HepG2 (cell line): Measurements from ENCODE around the gene NT5C. TPM values are rescaled to one million over a fixed set of nuclear protein-coding genes. Genes with fewer than 3 reads are reported as not detected.

Experiments used
- ATAC-seq: fragments of 200-7000 bp; cut with Tn5 transposase; 3 replicates; pipeline ENCODE4 v1.9.1; 2020; ENCODE audit warnings: mild to moderate bottlenecking, moderate library complexity
- BruUV-seq: library from RNA; stranded (reverse); fragments of 400-500 nt; replicated peaks from 2 replicates; lab custom pipeline; 2021; lab: Mats Ljungman, UMichigan
- CTCF ChIA-PET: fragments of 300-600 bp; formaldehyde crosslinking; extraction: SDS; loops from one replicate; lab custom pipeline; 2021; ENCODE audit warnings: low total read pairs, inconsistent platforms, low intra/inter-chr PET ratio; lab: Yijun Ruan, JAX
- POLR2A ChIA-PET: fragments of 350-600 bp; sonication (Branson Sonifier 250); formaldehyde crosslinking; loops from one replicate; lab custom pipeline; 2020; ENCODE audit warnings: antibody characterized with exemption, inconsistent platforms; lab: Yijun Ruan, JAX
- DNase-seq: peaks from one replicate; pipeline ENCODE4 v3.0.0-alpha.2; 2015; ENCODE audit warnings: low spot score
- FAIRE-seq: peaks from 3 replicates; lab custom pipeline; 2011; peaks lifted over from hg19 to GRCh38; lab: Jason Lieb, UNC
- H2AFZ ChIP-seq: one replicate; pipeline ENCODE4 v1.6.1; 2011; ENCODE audit warnings: low read length, inconsistent platforms
- H3K27ac ChIP-seq: fragments of 300-600 bp; 3 replicates; pipeline ENCODE4 v1.8.0; 2011; ENCODE audit warnings: mixed run types, mild to moderate bottlenecking, mixed read lengths, low read length, inconsistent platforms; ENCODE audit not compliant: insufficient read depth; ENCODE audit errors: extremely low read length
- H3K27me3 ChIP-seq, 2 experiments: fragments of 200-600 bp in 1 of 2; 2 replicates in 1 of 2; 3 replicates in 1 of 2; pipeline versions ENCODE4 v1.6.0 to v1.8.0; 2011; ENCODE audit warnings: low read length in 2 of 2, mild to moderate bottlenecking in 2 of 2, moderate library complexity in 2 of 2, inconsistent platforms in 1 of 2; ENCODE audit not compliant: insufficient read depth in 2 of 2, control insufficient read depth in 1 of 2
- H3K36me3 ChIP-seq, 2 experiments: fragments of 200-600 bp in 1 of 2; replicated peaks in 1 of 2; 2 replicates in 1 of 2; 3 replicates in 1 of 2; pipeline versions ENCODE4 v1.5.1 to v1.8.0; 2011; ENCODE audit warnings: low read length in 2 of 2, inconsistent platforms in 1 of 2; ENCODE audit not compliant: insufficient read depth in 2 of 2, control insufficient read depth in 1 of 2
- H3K4me1 ChIP-seq: 2 replicates; pipeline ENCODE4 v1.5.1; 2012; ENCODE audit warnings: low read length, inconsistent platforms; ENCODE audit not compliant: insufficient read depth
- H3K4me2 ChIP-seq: 2 replicates; pipeline ENCODE4 v1.6.0; 2011; ENCODE audit warnings: low read depth, low read length, inconsistent platforms
- H3K4me3 ChIP-seq, 3 experiments: fragments of 200-600 bp in 1 of 3; sonication (generic), shearing (Covaris generic) in 1 of 3; replicated peaks in 1 of 3; 2 replicates each; pipeline ENCODE4 v1.5.1; 2011 to 2016; ENCODE audit warnings: low read length in 3 of 3, inconsistent platforms in 2 of 3, low read depth in 2 of 3, mild to moderate bottlenecking in 2 of 3, control low read depth in 1 of 3, mixed read lengths in 1 of 3; ENCODE audit not compliant: insufficient read depth in 1 of 3
- H3K79me2 ChIP-seq: one replicate; pipeline ENCODE4 v1.6.1; 2011; ENCODE audit warnings: low read length, inconsistent platforms; ENCODE audit not compliant: insufficient read depth
- H3K9ac ChIP-seq: 2 replicates; pipeline ENCODE4 v1.6.0; 2011; ENCODE audit warnings: mild to moderate bottlenecking, low read depth, low read length, inconsistent platforms; ENCODE audit not compliant: insufficient read depth
- H3K9me3 ChIP-seq: 2 replicates; pipeline ENCODE4 v1.5.1; 2012; ENCODE audit warnings: mild to moderate bottlenecking, low read length
- H4K20me1 ChIP-seq: 2 replicates; pipeline ENCODE4 v1.6.0; 2011; ENCODE audit warnings: inconsistent platforms, mild to moderate bottlenecking, low read length, moderate library complexity; ENCODE audit not compliant: insufficient read depth
- EED ChIP-seq: sonication (generic); formaldehyde crosslinking; IDR thresholded peaks from 2 replicates; pipeline ENCODE4 v1.5.0; 2020; ENCODE audit warnings: mild to moderate bottlenecking, missing genetic modification reagents
- PRDM10 ChIP-seq: sonication (generic); formaldehyde crosslinking; IDR thresholded peaks from 2 replicates; pipeline ENCODE4 v1.4.0; 2020; ENCODE audit warnings: low read depth, missing genetic modification reagents
- ZNF772 ChIP-seq: sonication (generic); formaldehyde crosslinking; IDR thresholded peaks from 2 replicates; pipeline ENCODE4 v1.5.0; 2020; ENCODE audit warnings: mild to moderate bottlenecking, missing genetic modification reagents
- WGBS: methylation state at CpG from one replicate; pipeline ENCODE4 v1.1.6; 2017; ENCODE audit warnings: low lambda C conversion rate; 5-methylcytosine and 5-hydroxymethylcytosine counted together
- in situ Hi-C: cut with HindIII; loops from 2 replicates; pipeline ENCODE4 v1.10.0; 2017; ENCODE audit warnings: low pct_unique_long_range_greater_than_20kb; ENCODE audit not compliant: extremely low pct_ligation_motif_present
- intact Hi-C: fragments of 100-400 bp; cut with micrococcal nuclease; formaldehyde crosslinking; loops from one replicate; pipeline ENCODE4 v1.10.0; 2022; ENCODE audit not compliant: unreplicated experiment
- polyA plus RNA-seq, 8 experiments: library from polyadenylated mRNA; depleted of rRNA in 3 of 8; stranded (reverse) in 7 of 8; unstranded in 1 of 8; fragments of >200 nt; fragmentation: Illumina TruSeq in 4 of 8; extraction: Trizol in 4 of 8; gene quantifications; 2 replicates each; pipeline versions ENCODE4 v1.2.1 to v1.2.3, GENCODE V29; 2011 to 2016; ENCODE audit warnings: low read depth in 4 of 8, missing spikeins in 1 of 8, mixed read lengths in 1 of 8; ENCODE audit not compliant: insufficient read depth in 1 of 8
- total RNA-seq, 5 experiments: library from RNA; depleted of rRNA; stranded (reverse); fragments of >200 nt; fragmentation: Illumina TruSeq; extraction: Trizol; gene quantifications; 2 replicates each; pipeline ENCODE4 v1.2.3, GENCODE V29; 2016; ENCODE audit warnings: low read depth in 1 of 5

Gene NT5C
- total and polyA plus RNA-seq, 2 of the 13 experiments (the other 11 are each of a cell fraction or from before 2014, with no cell fraction given), result 42.8 to 48.6 TPM

DNA sequence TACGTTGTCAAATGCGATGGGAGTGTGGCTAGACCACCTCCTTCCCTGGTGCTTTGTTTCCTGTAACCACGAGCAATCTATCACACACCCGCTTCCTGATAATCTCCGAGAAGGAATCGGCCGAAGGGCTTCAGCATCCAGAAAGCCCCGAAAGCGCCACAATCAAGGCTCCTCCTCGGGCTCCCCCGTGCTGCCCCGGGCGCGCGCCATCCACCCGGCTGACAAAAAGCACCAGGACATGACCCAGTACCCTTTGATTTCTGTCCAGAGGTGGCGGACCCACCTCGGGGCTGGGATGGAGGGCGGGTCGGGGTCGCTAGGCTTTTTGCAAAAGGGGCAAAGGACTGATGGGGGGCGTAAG is 22.5 kb downstream of the NT5C start (continued):
- no peak for TF ChIP-seq ZNF772 (CRISPR knock-in tag)
- TF ChIP-seq, all 625 proteins: peak for 4

DNA sequence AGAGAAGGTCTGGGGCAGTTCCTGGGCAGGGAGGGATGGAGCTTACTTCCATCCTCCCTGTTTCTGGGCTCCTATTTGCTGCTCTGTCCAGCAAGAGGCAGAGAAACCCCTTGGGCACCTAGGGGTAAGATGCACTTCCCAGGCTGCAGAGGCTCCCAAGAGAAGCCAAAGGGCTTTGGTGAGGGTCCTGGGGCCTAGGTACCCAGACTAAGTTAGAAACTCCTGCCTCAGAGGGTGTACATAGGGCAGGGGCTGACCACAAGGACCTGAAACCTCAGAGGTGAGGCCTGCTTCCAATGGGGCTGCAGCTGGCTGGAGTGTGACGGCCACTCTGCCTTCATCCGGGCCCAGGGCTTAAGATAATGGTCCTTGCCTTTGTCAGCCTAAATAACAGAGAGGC is 23.3 kb downstream of the NT5C start:
- ATAC-seq, result no peak
- DNase-seq, result no peak
- 38% methylated on average over 2 of the region's 2 CpGs for WGBS
- in situ Hi-C loops (no loop called here), intact Hi-C loops (loop anchor here (5.0 kb wide), 2 partner anchors 36 to 304 kb away; no protein-coding TSS in a partner anchor)
- Histone ChIP-seq H3K4me3 (no peak overlapping the region), H3K79me2 (peaks cover 8% of the 10 kb centered on the region), H2AFZ (no peak overlapping the region)
- CTCF ChIA-PET, result no interaction called here
- POLR2A ChIA-PET, result interaction anchor here (3.1 kb wide), 1 partner anchor 20 kb away, joined by 13 read pairs; the partner anchor contains the start of gene SLC16A5
- no peak for TF ChIP-seq PRDM10 (CRISPR knock-in tag)
- TF ChIP-seq EED (CRISPR knock-in tag), result peak; percentile 24; the same call in 1 of the 2 replicates
- TF ChIP-seq, all 625 proteins: peak for 1
- Histone ChIP-seq H3K4me2 (no peak overlapping the region), H3K36me3 (no peaks in the 10 kb centered on the region), H3K27ac (no peak overlapping the region), H3K9me3 (no peaks in the 10 kb centered on the region), H3K4me1 (peaks cover 40% of the 10 kb centered on the region), H3K27me3 (peaks cover 0 to 3% of the 10 kb centered on the region in 2 experiments; a peak in 2 of 5 replicates), H3K9ac (no peak overlapping the region), H4K20me1 (no peaks in the 10 kb centered on the region)
- FAIRE-seq, result no peak
- no TSS peak for BruUV-seq
